HL-60 (cell line): ENCODE data around the gene GP1BA.

Source experiments
- DNase-seq, 2 experiments: peaks; one replicate each; pipeline ENCODE4 v3.0.0-alpha.2; 2010 to 2020; ENCODE audit warnings: low read depth in 1 of 2, low spot score in 1 of 2
- H3K27ac ChIP-seq: fragments of 250-450 bp; sonication (Bioruptor Pico); replicated peaks from 2 replicates; pipeline ENCODE4 v1.5.1; 2020; ENCODE audit warnings: mild to moderate bottlenecking, moderate library complexity
- H3K27me3 ChIP-seq: fragments of 250-450 bp; sonication (Bioruptor Pico); 2 replicates; pipeline ENCODE4 v1.5.1; 2021; ENCODE audit warnings: mild to moderate bottlenecking, moderate library complexity; ENCODE audit not compliant: insufficient read depth, poor library complexity, severe bottlenecking
- H3K4me3 ChIP-seq: replicated peaks from 2 replicates; pipeline ENCODE4 v1.5.1; 2011; ENCODE audit warnings: mild to moderate bottlenecking, control low read depth, low read length; ENCODE audit not compliant: insufficient read depth
- CTCF ChIP-seq: IDR thresholded peaks from one replicate; pipeline ENCODE4 v1.5.1; 2011; ENCODE audit warnings: low read length, control low read depth, inconsistent platforms; ENCODE audit not compliant: insufficient read depth
- GABPA ChIP-seq: IDR thresholded peaks from 2 replicates; pipeline ENCODE4 v1.6.1; 2012; ENCODE audit warnings: low read depth
- POLR2AphosphoS5 ChIP-seq: IDR thresholded peaks from 2 replicates; pipeline ENCODE4 v1.6.1; 2012; ENCODE audit warnings: low read depth
- REST ChIP-seq: IDR thresholded peaks from 2 replicates; pipeline ENCODE4 v1.6.1; 2012; ENCODE audit warnings: low read depth; ENCODE audit not compliant: insufficient replicate concordance
- SPI1 ChIP-seq: IDR thresholded peaks from 2 replicates; pipeline ENCODE4 v1.6.1; 2012; ENCODE audit warnings: low read depth, mild to moderate bottlenecking, borderline replicate concordance

The GP1BA gene

GRCh38 chr17:4898351-4898750 is 33.7 kb upstream of the GP1BA start:
- TF ChIP-seq POLR2AphosphoS5 (no peak), GABPA (no peak), CTCF (no peak), REST (no peak), SPI1 (no peak)
- Histone ChIP-seq H3K4me3 (no peak overlapping the region), H3K27ac (no peak overlapping the region), H3K27me3 (peaks cover 7% of the 10 kb centered on the region)
- DNase-seq: no peak

GRCh38 chr17:4898927-4899326 is 33.1 kb upstream of the GP1BA start:
- H3K4me3 ChIP-seq: peak overlapping the region; percentile 48
- H3K27me3 ChIP-seq: peaks cover 7% of the 10 kb centered on the region
- no peak for TF ChIP-seq GABPA
- TF ChIP-seq CTCF: no peak
- no peak for TF ChIP-seq REST
- no peak for TF ChIP-seq POLR2AphosphoS5
- TF ChIP-seq SPI1: no peak
- no peak overlapping the region for H3K27ac ChIP-seq
- DNase-seq: no peak

GRCh38 chr17:4899341-4900230 is 32.5 kb upstream of the GP1BA start, which contains the start of gene C17orf107:
TSS of gene C17orf107 (plus strand) at chr17:4899536. CDS start at chr17:4899763, 227 bp downstream.
- Histone ChIP-seq H3K27ac (no peak within 1 kb of the TSS), H3K27me3 (peaks cover 7% of the 10 kb centered on the region), H3K4me3 (peak within 1 kb of the TSS; percentile 48)
- peak; percentile 25 to 77 for DNase-seq
- TF ChIP-seq GABPA (no peak), CTCF (no peak)
